ENCODE results near the gene SERPINA10. TPM values are rescaled to one million over a fixed set of nuclear protein-coding genes. Genes with fewer than 3 reads are reported as not detected.

SERPINA10 gene
- total RNA-seq, 4 donors from 2014 or later, result 0.55 TPM; not detected in 3

DNA sequence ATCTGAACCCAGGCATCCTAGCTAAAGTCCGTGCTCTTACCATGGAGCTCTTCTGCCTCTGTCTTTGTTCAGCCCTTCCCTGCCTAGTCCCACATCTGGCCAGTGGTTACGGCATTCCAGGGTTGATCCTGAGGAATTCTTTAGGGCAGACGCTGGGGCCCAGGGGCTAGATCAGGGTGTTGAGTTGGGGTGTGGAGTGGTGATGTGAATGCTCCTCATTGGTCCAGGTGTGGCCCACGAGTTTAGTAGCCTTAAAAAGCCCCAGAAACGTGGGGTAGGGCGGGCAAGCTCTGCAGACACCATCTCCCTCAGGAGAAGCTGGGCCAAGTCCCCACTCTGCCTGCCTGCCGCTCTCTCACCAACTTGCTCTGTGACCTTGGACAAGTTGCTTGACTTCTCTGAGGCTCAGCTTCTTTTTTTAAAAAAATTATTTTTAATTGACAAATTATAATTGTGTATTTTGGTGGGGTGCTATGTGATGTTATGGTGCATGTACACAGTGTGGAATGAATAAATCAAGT lies 39.1 kb upstream of the SERPINA10 start:
- in situ Hi-C loops (cut with MboI; ENCODE audit: low pct_ligation_motif_present in 1 of 4, low pct_unique_long_range_greater_than_20kb in 1 of 4, low sequenced_read_pairs in 3 of 4) (no loop called here), intact Hi-C loops (cut with DNase I; ENCODE audit: low total_unique reads) (no loop called here)
- H3K9me3 ChIP-seq, result no peaks in the 10 kb centered on the region
- H3K27me3 ChIP-seq, result no peaks in the 10 kb centered on the region
- no peak for DNase-seq
- TF ChIP-seq POLR2AphosphoS5 (IDR thresholded peaks at IDR 0.05) (no peak), POLR2A (IDR thresholded peaks at IDR 0.05) (no peak), EP300 (IDR thresholded peaks at IDR 0.05; ENCODE audit: low read depth) (no peak)
- TF ChIP-seq, protein P1, sequence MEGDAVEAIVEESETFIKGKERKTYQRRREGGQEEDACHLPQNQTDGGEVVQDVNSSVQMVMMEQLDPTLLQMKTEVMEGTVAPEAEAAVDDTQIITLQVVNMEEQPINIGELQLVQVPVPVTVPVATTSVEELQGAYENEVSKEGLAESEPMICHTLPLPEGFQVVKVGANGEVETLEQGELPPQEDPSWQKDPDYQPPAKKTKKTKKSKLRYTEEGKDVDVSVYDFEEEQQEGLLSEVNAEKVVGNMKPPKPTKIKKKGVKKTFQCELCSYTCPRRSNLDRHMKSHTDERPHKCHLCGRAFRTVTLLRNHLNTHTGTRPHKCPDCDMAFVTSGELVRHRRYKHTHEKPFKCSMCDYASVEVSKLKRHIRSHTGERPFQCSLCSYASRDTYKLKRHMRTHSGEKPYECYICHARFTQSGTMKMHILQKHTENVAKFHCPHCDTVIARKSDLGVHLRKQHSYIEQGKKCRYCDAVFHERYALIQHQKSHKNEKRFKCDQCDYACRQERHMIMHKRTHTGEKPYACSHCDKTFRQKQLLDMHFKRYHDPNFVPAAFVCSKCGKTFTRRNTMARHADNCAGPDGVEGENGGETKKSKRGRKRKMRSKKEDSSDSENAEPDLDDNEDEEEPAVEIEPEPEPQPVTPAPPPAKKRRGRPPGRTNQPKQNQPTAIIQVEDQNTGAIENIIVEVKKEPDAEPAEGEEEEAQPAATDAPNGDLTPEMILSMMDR (IDR thresholded peaks at IDR 0.05), result no peak
- no peak overlapping the region for H3K27ac ChIP-seq
- no peaks in the 10 kb centered on the region for H3K4me1 ChIP-seq
- 74% methylated on average over 7 of the region's 7 CpGs; no CpG with 5 or more reads in 1 of the 2 donors for WGBS, 2 donors (ENCODE audit: low coverage in 1 of 2)
- no peak overlapping the region for H3K4me3 ChIP-seq
- H3K36me3 ChIP-seq, result no peaks in the 10 kb centered on the region

- WGBS, 2 donors (ENCODE audit: low coverage in 1 of 2), result 80 to 92% methylated on average over 1 to 5 of the region's 5 CpGs
- in situ Hi-C loops (cut with MboI; ENCODE audit: low pct_ligation_motif_present in 1 of 4, low pct_unique_long_range_greater_than_20kb in 1 of 4, low sequenced_read_pairs in 3 of 4) (no loop called here), intact Hi-C loops (cut with DNase I; ENCODE audit: low total_unique reads) (no loop called here)
- Histone ChIP-seq H3K27me3 (no peaks in the 10 kb centered on the region), H3K36me3 (no peaks in the 10 kb centered on the region), H3K4me1 (no peaks in the 10 kb centered on the region), H3K4me3 (no peak overlapping the region), H3K27ac (no peak overlapping the region), H3K9me3 (peaks cover 0 to 2% of the 10 kb centered on the region in 2 donors)
- DNase-seq, result no peak
- TF ChIP-seq, protein P1 (IDR thresholded peaks at IDR 0.05), result no peak
- TF ChIP-seq POLR2AphosphoS5 (IDR thresholded peaks at IDR 0.05) (no peak), POLR2A (IDR thresholded peaks at IDR 0.05) (no peak), EP300 (IDR thresholded peaks at IDR 0.05; ENCODE audit: low read depth) (no peak)
Measured at GRCh38 chr14:94331462-94331861, 38.4 kb upstream of the SERPINA10 start.

DNA sequence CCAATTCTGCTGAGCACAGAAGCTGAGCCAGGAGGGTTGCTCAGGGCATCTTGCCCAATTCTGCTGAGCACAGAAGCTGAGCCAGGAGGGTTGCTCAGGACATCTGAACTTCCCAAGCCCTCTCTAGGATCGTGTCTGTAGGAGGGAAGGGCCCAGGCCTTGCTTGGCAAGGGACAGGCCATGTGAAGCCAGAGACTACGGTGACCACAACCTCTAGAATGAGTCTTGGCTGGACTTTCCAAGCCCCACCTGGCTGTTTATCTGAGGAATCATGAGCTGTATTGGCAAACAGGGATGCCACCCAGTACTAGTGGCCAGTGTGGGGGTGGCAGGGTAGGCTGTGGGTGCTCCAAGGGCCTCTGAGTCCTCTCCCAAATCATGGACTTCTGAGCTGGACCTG lies 37.8 kb upstream of the SERPINA10 start:
- Histone ChIP-seq H3K27me3 (no peaks in the 10 kb centered on the region), H3K4me1 (no peaks in the 10 kb centered on the region), H3K27ac (no peak overlapping the region), H3K9me3 (peaks cover 0 to 3% of the 10 kb centered on the region in 2 donors), H3K4me3 (no peak overlapping the region), H3K36me3 (no peaks in the 10 kb centered on the region)
- no peak for DNase-seq
- 60% methylated on average over 2 of the region's 2 CpGs; no CpG with 5 or more reads in 1 of the 2 donors for WGBS, 2 donors (ENCODE audit: low coverage in 1 of 2)
- intact Hi-C loops (cut with DNase I; ENCODE audit: low total_unique reads) (no loop called here), in situ Hi-C loops (cut with MboI; ENCODE audit: low pct_ligation_motif_present in 1 of 4, low pct_unique_long_range_greater_than_20kb in 1 of 4, low sequenced_read_pairs in 3 of 4) (no loop called here)
- TF ChIP-seq EP300 (IDR thresholded peaks at IDR 0.05; ENCODE audit: low read depth), result no peak
- TF ChIP-seq, protein P1 (IDR thresholded peaks at IDR 0.05), result no peak
- TF ChIP-seq POLR2AphosphoS5 (IDR thresholded peaks at IDR 0.05), result no peak
- TF ChIP-seq POLR2A (IDR thresholded peaks at IDR 0.05), result no peak

DNA sequence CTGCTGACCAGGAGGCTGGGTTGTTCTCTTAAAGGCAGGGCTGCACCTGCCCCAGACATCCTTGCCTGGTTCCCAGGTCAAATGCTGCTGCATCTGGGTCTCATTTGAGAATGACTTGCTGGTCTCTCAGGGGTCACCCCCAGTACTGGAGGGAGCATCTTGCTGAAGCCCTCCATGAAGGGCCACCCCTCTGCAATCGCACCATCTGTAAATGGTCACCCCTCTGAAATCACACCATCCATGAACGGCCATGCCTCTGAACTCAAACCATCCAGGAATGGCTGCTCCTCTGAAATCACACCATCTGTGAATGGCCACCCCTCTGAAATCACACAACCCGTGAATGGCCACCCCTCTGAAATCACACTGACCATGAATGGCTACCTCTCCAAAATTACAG lies 37.4 kb upstream of the SERPINA10 start:
- no peak for TF ChIP-seq EP300 (IDR thresholded peaks at IDR 0.05; ENCODE audit: low read depth)
- TF ChIP-seq, protein P1 (IDR thresholded peaks at IDR 0.05), result no peak
- TF ChIP-seq POLR2AphosphoS5 (IDR thresholded peaks at IDR 0.05), result no peak
- TF ChIP-seq POLR2A (IDR thresholded peaks at IDR 0.05), result no peak
- intact Hi-C loops (cut with DNase I; ENCODE audit: low total_unique reads) (no loop called here), in situ Hi-C loops (cut with MboI; ENCODE audit: low pct_ligation_motif_present in 1 of 4, low pct_unique_long_range_greater_than_20kb in 1 of 4, low sequenced_read_pairs in 3 of 4) (no loop called here)
- 76% methylated on average over 3 of the region's 3 CpGs; no CpG with 5 or more reads in 1 of the 2 donors for WGBS, 2 donors (ENCODE audit: low coverage in 1 of 2)
- Histone ChIP-seq H3K27ac (no peak overlapping the region), H3K36me3 (no peaks in the 10 kb centered on the region), H3K4me1 (no peaks in the 10 kb centered on the region), H3K9me3 (peaks cover 0 to 3% of the 10 kb centered on the region in 2 donors), H3K4me3 (no peak overlapping the region), H3K27me3 (no peaks in the 10 kb centered on the region)
- no peak for DNase-seq
